PFSK-1 (cell line): ENCODE data around the gene TMTC2.

Source experiments
- POLR2AphosphoS5 ChIP-seq: IDR thresholded peaks from 2 replicates; pipeline ENCODE4 v1.6.1; 2012; ENCODE audit warnings: low read depth, mild to moderate bottlenecking, control low read depth, low read length, moderate library complexity
- SIN3A ChIP-seq: IDR thresholded peaks from 2 replicates; pipeline ENCODE4 v1.6.1; 2012; ENCODE audit warnings: mild to moderate bottlenecking, low read length, moderate library complexity, borderline replicate concordance; ENCODE audit not compliant: insufficient read depth

DNA sequence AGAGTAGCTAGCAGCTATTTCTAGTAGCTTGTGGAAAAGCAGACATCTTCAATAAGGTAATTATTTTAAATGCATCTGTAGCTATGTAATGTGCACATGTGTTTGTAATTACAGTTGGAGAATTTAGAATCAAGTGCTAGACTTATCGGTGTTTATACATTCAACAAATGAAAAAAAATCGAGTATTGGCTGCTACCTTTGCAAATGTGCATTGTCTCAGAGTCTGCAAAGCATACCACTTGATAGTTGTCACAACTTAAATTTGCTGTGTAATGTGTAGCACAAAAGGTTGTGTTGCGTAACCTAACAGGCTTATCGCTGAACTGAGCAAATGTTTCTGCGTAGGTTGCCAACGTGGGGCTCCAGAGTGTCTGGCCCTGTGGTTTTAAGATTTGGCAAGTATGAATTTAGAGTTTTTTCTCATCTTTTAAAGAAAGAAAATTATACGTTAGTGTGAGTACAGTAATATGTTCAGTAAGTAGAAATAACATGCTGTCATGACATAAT, 44.3 kb downstream of the TMTC2 start:
- TF ChIP-seq SIN3A = no peak
- TF ChIP-seq POLR2AphosphoS5 = no peak
